Panc1 (cell line): ENCODE measurements around the gene PTK7. TPM values are rescaled to one million over a fixed set of nuclear protein-coding genes. Genes with fewer than 3 reads are reported as not detected.

ENCODE experiments used
- ATAC-seq: fragments of 200-7000 bp; cut with Tn5 transposase; 2 replicates; pipeline ENCODE4 v1.9.1; 2020; ENCODE audit warnings: mild to moderate bottlenecking, moderate library complexity
- BruUV-seq: library from RNA; stranded (reverse); fragments of 400-500 nt; replicated peaks from 2 replicates; lab custom pipeline; 2021; lab: Mats Ljungman, UMichigan
- CTCF ChIA-PET: fragments of 300-600 bp; sonication (Branson Sonifier 250); formaldehyde crosslinking; loops from one replicate; lab custom pipeline; 2022; ENCODE audit warnings: antibody characterized with exemption; lab: Charles Lee
- POLR2A ChIA-PET: fragments of 300-600 bp; sonication (Branson Sonifier 250); formaldehyde crosslinking; loops from one replicate; lab custom pipeline; 2022; ENCODE audit warnings: antibody characterized with exemption; lab: Charles Lee
- DNase-seq: peaks from one replicate; pipeline ENCODE4 v3.0.0-alpha.2; 2010; ENCODE audit warnings: low read depth, low spot score
- H3K27ac ChIP-seq: 2 replicates; pipeline ENCODE4 v1.5.1; 2011; ENCODE audit warnings: mild to moderate bottlenecking, low read length, inconsistent platforms
- H3K27me3 ChIP-seq: fragments of 200-500 bp; sonication (Bioruptor generic); 2 replicates; pipeline ENCODE4 v1.6.0; 2014; ENCODE audit warnings: low read length, inconsistent platforms; ENCODE audit not compliant: control insufficient read depth, insufficient read depth
- H3K36me3 ChIP-seq: fragments of 200-500 bp; sonication (Bioruptor generic); 2 replicates; pipeline ENCODE4 v1.5.1; 2014; ENCODE audit warnings: inconsistent platforms, mild to moderate bottlenecking, low read length, moderate library complexity; ENCODE audit not compliant: control insufficient read depth, insufficient read depth
- H3K4me1 ChIP-seq: 2 replicates; pipeline ENCODE4 v1.5.1; 2011; ENCODE audit warnings: inconsistent platforms, mild to moderate bottlenecking, low read length, moderate library complexity; ENCODE audit not compliant: control insufficient read depth, insufficient read depth
- H3K4me3 ChIP-seq, 2 experiments: 2 replicates each; pipeline ENCODE4 v1.5.1; 2011 to 2012; ENCODE audit warnings: low read depth in 2 of 2, low read length in 2 of 2, mild to moderate bottlenecking in 2 of 2, inconsistent platforms in 1 of 2, moderate library complexity in 1 of 2
- H3K9me3 ChIP-seq: fragments of 200-500 bp; sonication (Bioruptor generic); 2 replicates; pipeline ENCODE4 v1.5.1; 2014; ENCODE audit warnings: low read depth, mild to moderate bottlenecking, inconsistent platforms, low read length, moderate library complexity; ENCODE audit not compliant: control insufficient read depth, insufficient read depth
- CTCF ChIP-seq: fragments of 450-650 bp; IDR thresholded peaks from 2 replicates; pipeline ENCODE4 v1.5.1; 2017; ENCODE audit warnings: mild to moderate bottlenecking
- POLR2AphosphoS5 ChIP-seq: IDR thresholded peaks from 2 replicates; pipeline ENCODE4 v1.6.1; 2012; ENCODE audit warnings: mild to moderate bottlenecking, low read depth, low read length, moderate library complexity
- SIN3A ChIP-seq: IDR thresholded peaks from 2 replicates; pipeline ENCODE4 v1.6.1; 2012; ENCODE audit warnings: low read depth, mild to moderate bottlenecking, low read length, moderate library complexity, borderline replicate concordance; ENCODE audit not compliant: insufficient read depth
- TCF7L2 ChIP-seq: IDR thresholded peaks from 2 replicates; pipeline ENCODE4 v1.6.1; 2011; ENCODE audit warnings: mild to moderate bottlenecking, low read depth, low read length, inconsistent platforms
- in situ Hi-C: cut with HindIII; loops from 2 replicates; pipeline ENCODE4 v1.10.0; 2016; ENCODE audit warnings: low sequenced_read_pairs, low pct_unique_long_range_greater_than_20kb
- intact Hi-C: fragments of 100-400 bp; cut with micrococcal nuclease; formaldehyde crosslinking; loops from one replicate; pipeline ENCODE4 v1.10.0; 2022; ENCODE audit not compliant: unreplicated experiment
- total RNA-seq: library from RNA; stranded (reverse); gene quantifications from one replicate; pipeline ENCODE4 v1.2.1, GENCODE V29; 2021; ENCODE audit not compliant: unreplicated experiment
- TF ChIP-seq, protein P1 (sequence below), 2 experiments: IDR thresholded peaks; 2 replicates each; pipeline ENCODE4 v1.6.1; 2011 to 2012; ENCODE audit warnings: low read depth in 2 of 2, control low read depth in 1 of 2, low read length in 1 of 2, mild to moderate bottlenecking in 1 of 2, moderate library complexity in 1 of 2; ENCODE audit not compliant: insufficient read depth in 1 of 2

PTK7 gene
- total RNA-seq, 1 experiment from 2014 or later = 240 TPM

- Histone ChIP-seq H3K27me3 (no peaks in the 10 kb centered on the region), H3K27ac (no peak overlapping the region), H3K4me3 (no peak overlapping the region), H3K36me3 (no peaks in the 10 kb centered on the region), H3K9me3 (no peaks in the 10 kb centered on the region), H3K4me1 (peaks cover 19% of the 10 kb centered on the region)
- DNase-seq = no peak
- BruUV-seq = no TSS peak
- ChIA-PET CTCF (interaction anchor here (0.6 to 0.7 kb wide), 2 partner anchors 11 to 202 kb away, joined by 3 read pairs; no protein-coding TSS in a partner anchor), POLR2A (interaction anchor here (0.6 kb wide), 2 partner anchors 46 to 1032 kb away, joined by 3 to 9 read pairs; no protein-coding TSS in a partner anchor)
- intact Hi-C loops (loop anchor here (10.0 kb wide), 2 partner anchors 242 to 402 kb away; partner anchors contain the start of gene TBCC), in situ Hi-C loops (no loop called here)
- no peak for TF ChIP-seq POLR2AphosphoS5
- TF ChIP-seq SIN3A = no peak
- no peak for TF ChIP-seq CTCF
- TF ChIP-seq, protein P1, sequence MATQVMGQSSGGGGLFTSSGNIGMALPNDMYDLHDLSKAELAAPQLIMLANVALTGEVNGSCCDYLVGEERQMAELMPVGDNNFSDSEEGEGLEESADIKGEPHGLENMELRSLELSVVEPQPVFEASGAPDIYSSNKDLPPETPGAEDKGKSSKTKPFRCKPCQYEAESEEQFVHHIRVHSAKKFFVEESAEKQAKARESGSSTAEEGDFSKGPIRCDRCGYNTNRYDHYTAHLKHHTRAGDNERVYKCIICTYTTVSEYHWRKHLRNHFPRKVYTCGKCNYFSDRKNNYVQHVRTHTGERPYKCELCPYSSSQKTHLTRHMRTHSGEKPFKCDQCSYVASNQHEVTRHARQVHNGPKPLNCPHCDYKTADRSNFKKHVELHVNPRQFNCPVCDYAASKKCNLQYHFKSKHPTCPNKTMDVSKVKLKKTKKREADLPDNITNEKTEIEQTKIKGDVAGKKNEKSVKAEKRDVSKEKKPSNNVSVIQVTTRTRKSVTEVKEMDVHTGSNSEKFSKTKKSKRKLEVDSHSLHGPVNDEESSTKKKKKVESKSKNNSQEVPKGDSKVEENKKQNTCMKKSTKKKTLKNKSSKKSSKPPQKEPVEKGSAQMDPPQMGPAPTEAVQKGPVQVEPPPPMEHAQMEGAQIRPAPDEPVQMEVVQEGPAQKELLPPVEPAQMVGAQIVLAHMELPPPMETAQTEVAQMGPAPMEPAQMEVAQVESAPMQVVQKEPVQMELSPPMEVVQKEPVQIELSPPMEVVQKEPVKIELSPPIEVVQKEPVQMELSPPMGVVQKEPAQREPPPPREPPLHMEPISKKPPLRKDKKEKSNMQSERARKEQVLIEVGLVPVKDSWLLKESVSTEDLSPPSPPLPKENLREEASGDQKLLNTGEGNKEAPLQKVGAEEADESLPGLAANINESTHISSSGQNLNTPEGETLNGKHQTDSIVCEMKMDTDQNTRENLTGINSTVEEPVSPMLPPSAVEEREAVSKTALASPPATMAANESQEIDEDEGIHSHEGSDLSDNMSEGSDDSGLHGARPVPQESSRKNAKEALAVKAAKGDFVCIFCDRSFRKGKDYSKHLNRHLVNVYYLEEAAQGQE (IDR thresholded peaks at IDR 0.05; ENCODE audit: insufficient read depth in 1 of 2, low read depth in 2 of 2, low read length in 1 of 2) = no peak
- TF ChIP-seq TCF7L2 = no peak
- no peak for ATAC-seq
Measured at GRCh38 chr6:43146709-43147688, 70.9 kb downstream of the PTK7 start.

- in situ Hi-C loops (no loop called here), intact Hi-C loops (loop anchor here (10.0 kb wide), 2 partner anchors 243 to 403 kb away; partner anchors contain the start of gene TBCC)
- POLR2A ChIA-PET = interaction anchor here (0.6 kb wide), 1 partner anchor 47 kb away, joined by 3 read pairs; no protein-coding TSS in a partner anchor
- H3K4me1 ChIP-seq = peaks cover 12% of the 10 kb centered on the region
- H3K36me3 ChIP-seq = no peaks in the 10 kb centered on the region
- CTCF ChIA-PET = interaction anchor here (0.6 kb wide), 1 partner anchor 203 kb away, joined by 3 read pairs; no protein-coding TSS in a partner anchor
- TF ChIP-seq POLR2AphosphoS5 (no peak), TCF7L2 (no peak), CTCF (no peak)
- TF ChIP-seq, protein P1 (IDR thresholded peaks at IDR 0.05; ENCODE audit: insufficient read depth in 1 of 2, low read depth in 2 of 2, low read length in 1 of 2) = no peak
- no peak overlapping the region for H3K27ac ChIP-seq
- H3K27me3 ChIP-seq = no peaks in the 10 kb centered on the region
- no peak for ATAC-seq
- H3K4me3 ChIP-seq = no peak overlapping the region
- no peaks in the 10 kb centered on the region for H3K9me3 ChIP-seq
- BruUV-seq = no TSS peak
- no peak for DNase-seq
Measured at GRCh38 chr6:43147691-43148477, 71.8 kb downstream of the PTK7 start.
